ENCODE results near the gene HMX1.

The HMX1 gene

GRCh38 chr4:8905226-8905772 lies 33.7 kb upstream of the HMX1 start:
- Mint-ChIP-seq H3K4me3 (no peak overlapping the region), H3K36me3 (no peaks in the 10 kb centered on the region), H3K27ac (no peak overlapping the region), H3K27me3 (peaks cover 4% of the 10 kb centered on the region), H3K9me3 (peaks cover 11% of the 10 kb centered on the region), H3K4me1 (no peaks in the 10 kb centered on the region)
- ATAC-seq (ENCODE audit: low read depth) (no peak), DNase-seq (ENCODE audit: low spot score in 2 of 2) (no peak)

GRCh38 chr4:8904666-8905065 lies 33.0 kb upstream of the HMX1 start:
- DNase-seq (ENCODE audit: low spot score in 2 of 2): no peak
- Mint-ChIP-seq H3K27me3 (peaks cover 4% of the 10 kb centered on the region), H3K36me3 (no peaks in the 10 kb centered on the region), H3K4me1 (no peaks in the 10 kb centered on the region), H3K27ac (no peak overlapping the region), H3K9me3 (peaks cover 11% of the 10 kb centered on the region), H3K4me3 (no peak overlapping the region)
- no peak for ATAC-seq (ENCODE audit: low read depth)

- peaks cover 11% of the 10 kb centered on the region for H3K9me3 Mint-ChIP-seq
- no peak for DNase-seq (ENCODE audit: low spot score in 2 of 2)
Measured at GRCh38 chr4:8904041-8904501, 32.4 kb upstream of the HMX1 start.

GRCh38 chr4:8901335-8901734 lies 29.7 kb upstream of the HMX1 start:
- H3K27ac Mint-ChIP-seq: no peak overlapping the region
- ATAC-seq (ENCODE audit: low read depth) (no peak), DNase-seq (ENCODE audit: low spot score in 2 of 2) (no peak)
- no peak overlapping the region for H3K4me3 Mint-ChIP-seq
- H3K27me3 Mint-ChIP-seq: peaks cover 9% of the 10 kb centered on the region
- H3K36me3 Mint-ChIP-seq: no peaks in the 10 kb centered on the region
- peaks cover 2% of the 10 kb centered on the region for H3K4me1 Mint-ChIP-seq
- H3K9me3 Mint-ChIP-seq: peaks cover 11% of the 10 kb centered on the region

More at GRCh38 chr4:8904041-8904501, 32.4 kb upstream of the HMX1 start:
- no peaks in the 10 kb centered on the region for H3K4me1 Mint-ChIP-seq
- ATAC-seq (ENCODE audit: low read depth): no peak
- H3K36me3 Mint-ChIP-seq: no peaks in the 10 kb centered on the region
- H3K4me3 Mint-ChIP-seq: no peak overlapping the region
- H3K27me3 Mint-ChIP-seq: peaks cover 4% of the 10 kb centered on the region
- no peak overlapping the region for H3K27ac Mint-ChIP-seq

GRCh38 chr4:8900588-8900987 lies 28.9 kb upstream of the HMX1 start:
- Mint-ChIP-seq H3K9me3 (peaks cover 11% of the 10 kb centered on the region), H3K36me3 (no peaks in the 10 kb centered on the region), H3K27me3 (peaks cover 9% of the 10 kb centered on the region), H3K4me3 (no peak overlapping the region), H3K27ac (no peak overlapping the region), H3K4me1 (peaks cover 2% of the 10 kb centered on the region)
- ATAC-seq (ENCODE audit: low read depth): no peak
- DNase-seq (ENCODE audit: low spot score in 2 of 2): no peak

GRCh38 chr4:8898419-8898818 lies 26.8 kb upstream of the HMX1 start:
- DNase-seq (ENCODE audit: low spot score in 2 of 2): no peak
- no peak overlapping the region for H3K4me3 Mint-ChIP-seq
- no peak overlapping the region for H3K27ac Mint-ChIP-seq
- peaks cover 11% of the 10 kb centered on the region for H3K27me3 Mint-ChIP-seq
- peaks cover 11% of the 10 kb centered on the region for H3K9me3 Mint-ChIP-seq
- H3K4me1 Mint-ChIP-seq: peaks cover 2% of the 10 kb centered on the region
- H3K36me3 Mint-ChIP-seq: no peaks in the 10 kb centered on the region
- no peak for ATAC-seq (ENCODE audit: low read depth)

- Mint-ChIP-seq H3K4me1 (peaks cover 2% of the 10 kb centered on the region), H3K27me3 (peaks cover 11% of the 10 kb centered on the region), H3K9me3 (peaks cover 8% of the 10 kb centered on the region), H3K4me3 (no peak overlapping the region), H3K27ac (no peak overlapping the region), H3K36me3 (no peaks in the 10 kb centered on the region)
- no peak for ATAC-seq (ENCODE audit: low read depth)
- DNase-seq (ENCODE audit: low spot score in 2 of 2): no peak
Measured at GRCh38 chr4:8897251-8898167, 25.9 kb upstream of the HMX1 start.

- DNase-seq (ENCODE audit: low spot score in 2 of 2): no peak
- no peak overlapping the region for H3K27ac Mint-ChIP-seq
- no peak for ATAC-seq (ENCODE audit: low read depth)
- peaks cover 11% of the 10 kb centered on the region for H3K27me3 Mint-ChIP-seq
- H3K9me3 Mint-ChIP-seq: peaks cover 2% of the 10 kb centered on the region
- H3K4me1 Mint-ChIP-seq: peaks cover 2% of the 10 kb centered on the region
- H3K4me3 Mint-ChIP-seq: no peak overlapping the region
- no peaks in the 10 kb centered on the region for H3K36me3 Mint-ChIP-seq
Measured at GRCh38 chr4:8896506-8896905, 24.9 kb upstream of the HMX1 start.

- Mint-ChIP-seq H3K9me3 (no peaks in the 10 kb centered on the region), H3K27ac (no peak overlapping the region), H3K4me1 (peaks cover 2% of the 10 kb centered on the region), H3K4me3 (no peak overlapping the region), H3K27me3 (peaks cover 11% of the 10 kb centered on the region), H3K36me3 (no peaks in the 10 kb centered on the region)
- no peak for ATAC-seq (ENCODE audit: low read depth)
- DNase-seq (ENCODE audit: low spot score in 2 of 2): no peak
Measured at GRCh38 chr4:8896071-8896470, 24.4 kb upstream of the HMX1 start.

- ATAC-seq (ENCODE audit: low read depth): no peak
- Mint-ChIP-seq H3K9me3 (no peaks in the 10 kb centered on the region), H3K36me3 (no peaks in the 10 kb centered on the region), H3K4me3 (no peak overlapping the region), H3K27me3 (peaks cover 11% of the 10 kb centered on the region), H3K4me1 (peaks cover 2% of the 10 kb centered on the region), H3K27ac (no peak overlapping the region)
- DNase-seq (ENCODE audit: low spot score in 2 of 2): no peak
Measured at GRCh38 chr4:8895295-8895694, 23.7 kb upstream of the HMX1 start.

GRCh38 chr4:8894424-8894816 lies 22.8 kb upstream of the HMX1 start:
- no peak overlapping the region for H3K27ac Mint-ChIP-seq
- no peaks in the 10 kb centered on the region for H3K36me3 Mint-ChIP-seq
- ATAC-seq (ENCODE audit: low read depth): no peak
- H3K4me3 Mint-ChIP-seq: no peak overlapping the region
- no peaks in the 10 kb centered on the region for H3K9me3 Mint-ChIP-seq
- H3K4me1 Mint-ChIP-seq: peaks cover 2% of the 10 kb centered on the region
- no peak for DNase-seq (ENCODE audit: low spot score in 2 of 2)
- peaks cover 11% of the 10 kb centered on the region for H3K27me3 Mint-ChIP-seq

- ATAC-seq (ENCODE audit: low read depth): no peak
- H3K4me1 Mint-ChIP-seq: peaks cover 2% of the 10 kb centered on the region
- DNase-seq (ENCODE audit: low spot score in 2 of 2): no peak
- no peak overlapping the region for H3K27ac Mint-ChIP-seq
- H3K9me3 Mint-ChIP-seq: no peaks in the 10 kb centered on the region
- H3K4me3 Mint-ChIP-seq: no peak overlapping the region
- H3K36me3 Mint-ChIP-seq: no peaks in the 10 kb centered on the region
- peaks cover 13% of the 10 kb centered on the region for H3K27me3 Mint-ChIP-seq
Measured at GRCh38 chr4:8893624-8894423, 22.2 kb upstream of the HMX1 start.

- DNase-seq (ENCODE audit: low spot score in 2 of 2): no peak
- Mint-ChIP-seq H3K36me3 (no peaks in the 10 kb centered on the region), H3K27ac (no peak overlapping the region), H3K9me3 (no peaks in the 10 kb centered on the region), H3K27me3 (peaks cover 13% of the 10 kb centered on the region), H3K4me3 (no peak overlapping the region), H3K4me1 (peaks cover 2% of the 10 kb centered on the region)
- ATAC-seq (ENCODE audit: low read depth): no peak
Measured at GRCh38 chr4:8893227-8893623, 21.6 kb upstream of the HMX1 start.

GRCh38 chr4:8892556-8893226 lies 21.1 kb upstream of the HMX1 start:
- no peaks in the 10 kb centered on the region for H3K36me3 Mint-ChIP-seq
- H3K27ac Mint-ChIP-seq: no peak overlapping the region
- no peak for ATAC-seq (ENCODE audit: low read depth)
- DNase-seq (ENCODE audit: low spot score in 2 of 2): no peak
- H3K27me3 Mint-ChIP-seq: peaks cover 9% of the 10 kb centered on the region
- no peak overlapping the region for H3K4me3 Mint-ChIP-seq
- H3K4me1 Mint-ChIP-seq: peaks cover 2% of the 10 kb centered on the region
- no peaks in the 10 kb centered on the region for H3K9me3 Mint-ChIP-seq
